K562 (cell line): ENCODE data around the gene CHAD. TPM values are rescaled to one million over a fixed set of nuclear protein-coding genes. Genes with fewer than 3 reads are reported as not detected.

Experiments used
- ATAC-seq: fragments of 200-7000 bp; cut with Tn5 transposase; 3 replicates; pipeline ENCODE4 v1.9.1; 2020; ENCODE audit warnings: moderate library complexity
- BruUV-seq: library from RNA; stranded (reverse); fragments of 400-500 nt; replicated peaks from 2 replicates; lab custom pipeline; 2021; lab: Mats Ljungman, UMichigan
- CTCF ChIA-PET: fragments of 300-600 bp; formaldehyde crosslinking; extraction: SDS; loops from one replicate; lab custom pipeline; 2021; ENCODE audit warnings: low intra/inter-chr PET ratio; lab: Yijun Ruan, JAX
- POLR2A ChIA-PET: fragments of 300-600, 350-650 bp; sonication (Branson Sonifier 250); formaldehyde crosslinking; extraction: SDS; loops from one replicate; lab custom pipeline; 2021; ENCODE audit warnings: antibody characterized with exemption, inconsistent platforms; lab: Yijun Ruan, JAX
- DNase-seq, 4 experiments: peaks; one replicate each; pipeline versions ENCODE4 v3.0.0 to v3.0.0-alpha.2; 2011 to 2018; ENCODE audit warnings: low spot score in 3 of 4, mixed read lengths in 3 of 4; ENCODE audit errors: extremely low read depth in 1 of 4
- FAIRE-seq: peaks from 2 replicates; lab custom pipeline; 2011; peaks lifted over from hg19 to GRCh38; lab: Jason Lieb, UNC
- H2AFZ ChIP-seq: 2 replicates; pipeline ENCODE4 v1.6.0; 2011; ENCODE audit warnings: low read depth, low read length, control low read depth, inconsistent platforms
- H3K27ac ChIP-seq: fragments of 200-600 bp; 3 replicates; pipeline ENCODE4 v1.8.0; 2011; ENCODE audit warnings: low read depth, mild to moderate bottlenecking, control low read depth, inconsistent platforms, low read length, moderate library complexity, mixed read lengths; ENCODE audit errors: extremely low read depth
- H3K27me3 ChIP-seq, 2 experiments: fragments of 300-600 bp in 1 of 2; 2 replicates in 1 of 2; 3 replicates in 1 of 2; pipeline versions ENCODE4 v1.6.0 to v1.8.0; 2011; ENCODE audit warnings: inconsistent platforms in 2 of 2, low read length in 2 of 2, mild to moderate bottlenecking in 1 of 2, mixed read lengths in 1 of 2, moderate library complexity in 1 of 2; ENCODE audit not compliant: control insufficient read depth in 2 of 2, insufficient read depth in 2 of 2
- H3K36me3 ChIP-seq: fragments of 300-600 bp; 3 replicates; pipeline ENCODE4 v1.8.0; 2011; ENCODE audit warnings: mild to moderate bottlenecking, low read length, inconsistent platforms; ENCODE audit not compliant: control insufficient read depth, insufficient read depth
- H3K4me1 ChIP-seq, 2 experiments: fragments of 200-600 bp in 1 of 2; replicated peaks in 1 of 2; 2 replicates in 1 of 2; 3 replicates in 1 of 2; pipeline versions ENCODE4 v1.5.1 to v1.8.0; 2011; ENCODE audit warnings: inconsistent platforms in 2 of 2, low read length in 2 of 2, mild to moderate bottlenecking in 1 of 2, mixed read lengths in 1 of 2, moderate library complexity in 1 of 2; ENCODE audit not compliant: control insufficient read depth in 2 of 2, insufficient read depth in 2 of 2
- H3K4me2 ChIP-seq: 2 replicates; pipeline ENCODE4 v1.6.1; 2011; ENCODE audit warnings: low read length, control low read depth, inconsistent platforms, mixed read lengths; ENCODE audit not compliant: insufficient read depth
- H3K4me3 ChIP-seq: fragments of 200-600 bp; sonication (generic), shearing (Covaris generic); 2 replicates; pipeline ENCODE4 v1.5.1; 2016; ENCODE audit warnings: control low read depth, inconsistent platforms
- H3K79me2 ChIP-seq: fragments of 200-600 bp; 3 replicates; pipeline ENCODE4 v1.8.0; 2011; ENCODE audit warnings: low read length, inconsistent platforms; ENCODE audit not compliant: control insufficient read depth, insufficient read depth
- H3K9ac ChIP-seq, 2 experiments: 2 replicates each; pipeline versions ENCODE4 v1.6.0 to v1.6.1; 2011; ENCODE audit warnings: low read depth in 2 of 2, low read length in 2 of 2, control low read depth in 1 of 2, inconsistent platforms in 1 of 2, mild to moderate bottlenecking in 1 of 2, mixed read lengths in 1 of 2; ENCODE audit not compliant: insufficient read depth in 1 of 2
- H3K9me1 ChIP-seq: one replicate; pipeline ENCODE4 v1.6.0; 2011; ENCODE audit warnings: inconsistent platforms, mild to moderate bottlenecking, low read length, moderate library complexity; ENCODE audit not compliant: control insufficient read depth, insufficient read depth
- H3K9me3 ChIP-seq: replicated peaks from 2 replicates; pipeline ENCODE4 v1.5.1; 2011; ENCODE audit warnings: low read depth, low read length, inconsistent platforms; ENCODE audit not compliant: control insufficient read depth, insufficient read depth
- H4K20me1 ChIP-seq: replicated peaks from 2 replicates; pipeline ENCODE4 v1.6.1; 2011; ENCODE audit warnings: low read length, inconsistent platforms, mixed read lengths; ENCODE audit not compliant: control insufficient read depth, insufficient read depth
- ARNT ChIP-seq, 2 experiments: fragments of 450-650 bp; IDR thresholded peaks; 2 replicates each; pipeline ENCODE4 v1.6.1; 2016; ENCODE audit warnings: mild to moderate bottlenecking in 1 of 2
- CEBPB ChIP-seq: fragments of 450-650 bp; IDR thresholded peaks from 2 replicates; pipeline ENCODE4 v1.6.1; 2016; ENCODE audit warnings: missing genetic modification characterization, missing compliant biosample characterization
- HMG20A ChIP-seq: fragments of 450-650 bp; formaldehyde crosslinking; conservative IDR thresholded peaks from 2 replicates; pipeline ENCODE4 v1.4.0; 2020; ENCODE audit warnings: mild to moderate bottlenecking, mixed read lengths
- PHF21A ChIP-seq: fragments of 450-650 bp; IDR thresholded peaks from 2 replicates; pipeline ENCODE4 v1.6.1; 2017; ENCODE audit warnings: low read depth, borderline replicate concordance
- PRMT5 ChIP-seq: sonication (generic); formaldehyde crosslinking; IDR thresholded peaks from 2 replicates; pipeline ENCODE4 v1.5.0; 2020; ENCODE audit warnings: missing genetic modification reagents
- PYGO2 ChIP-seq: fragments of 450-650 bp; IDR thresholded peaks from 2 replicates; pipeline ENCODE4 v1.6.1; 2016; ENCODE audit warnings: mild to moderate bottlenecking, missing genetic modification characterization, moderate library complexity, missing compliant biosample characterization
- RBM25 ChIP-seq: fragments of 200-400 bp; formaldehyde crosslinking; IDR thresholded peaks from 2 replicates; pipeline ENCODE4 v1.6.1; 2018; ENCODE audit warnings: low read length, low read depth, moderate library complexity; ENCODE audit not compliant: severe bottlenecking
- RHOXF2B ChIP-seq: fragments of 250-450 bp; sonication (Bioruptor Pico); conservative IDR thresholded peaks from 2 replicates; pipeline ENCODE4 v1.5.1; 2021
- SIN3B ChIP-seq: fragments of 450-650 bp; IDR thresholded peaks from 2 replicates; pipeline ENCODE4 v1.6.1; 2017; ENCODE audit warnings: low read depth, mild to moderate bottlenecking, moderate library complexity
- YY1 ChIP-seq, 3 experiments: IDR thresholded peaks; 2 replicates each; pipeline ENCODE4 v1.6.1; 2011; ENCODE audit warnings: low read length in 2 of 3, mild to moderate bottlenecking in 2 of 3, moderate library complexity in 2 of 3, borderline replicate concordance in 1 of 3, control low read depth in 1 of 3, low read depth in 1 of 3; ENCODE audit not compliant: insufficient read depth in 3 of 3, insufficient replicate concordance in 2 of 3, control insufficient read depth in 1 of 3, insufficient read length in 1 of 3; ENCODE audit errors: extremely low read depth in 1 of 3
- ZNF57 ChIP-seq: fragments of 450-650 bp; formaldehyde crosslinking; IDR thresholded peaks from 2 replicates; pipeline ENCODE4 v1.4.0; 2020; ENCODE audit warnings: mild to moderate bottlenecking, moderate library complexity
- ZNF717 ChIP-seq: fragments of 250-450 bp; sonication (Bioruptor Pico); IDR thresholded peaks from 2 replicates; pipeline ENCODE4 v1.5.0; 2021
- WGBS: fragments of 100-300 bp; shearing (Covaris generic); methylation state at CpG from one replicate; pipeline ENCODE4 v1.1.6; 2016; ENCODE audit warnings: low coverage, mixed read lengths; ENCODE audit not compliant: insufficient coverage; ENCODE audit errors: missing lambda C conversion rate; 5-methylcytosine and 5-hydroxymethylcytosine counted together
- in situ Hi-C: fragments of 300-500 bp; cut with MboI; formaldehyde crosslinking; loops from 4 replicates; pipeline ENCODE4 v1.15.0; 2018; ENCODE audit warnings: inconsistent platforms, mixed read lengths
- intact Hi-C: fragments of 100-400 bp; cut with micrococcal nuclease; formaldehyde crosslinking; loops from 2 replicates; pipeline ENCODE4 v1.14.2; 2022
- polyA plus RNA-seq, 8 experiments: library from polyadenylated mRNA; depleted of rRNA in 4 of 8; stranded (reverse) in 5 of 8; unstranded in 3 of 8; fragments of >200 nt; fragmentation: Nextera tagmentation in 2 of 8; fragmentation: Illumina TruSeq in 1 of 8; extraction: Ambion mirVana in 2 of 8; extraction: Trizol in 1 of 8; gene quantifications; 2 replicates each; pipeline versions ENCODE4 v1.2.1 to v1.2.3, GENCODE V29; 2011 to 2014; ENCODE audit warnings: inconsistent platforms in 1 of 8, missing spikeins in 1 of 8
- total RNA-seq, 7 experiments: library from RNA; depleted of rRNA in 6 of 7; stranded (reverse); fragments of >200 nt in 6 of 7; fragmentation: Illumina TruSeq in 2 of 7; extraction: Trizol in 2 of 7; gene quantifications; 2 replicates each; pipeline versions ENCODE4 v1.2.1 to v1.2.3, GENCODE V29; 2011 to 2021; ENCODE audit warnings: low replicate concordance in 1 of 7
- TF ChIP-seq, protein P1 (sequence below): fragments of 250-450 bp; sonication (Bioruptor Pico); IDR thresholded peaks from 2 replicates; pipeline ENCODE4 v1.8.0; 2022; ENCODE audit warnings: moderate library complexity, mild to moderate bottlenecking, inconsistent platforms
- TF ChIP-seq, protein P2 (sequence below): fragments of 450-650 bp; IDR thresholded peaks from 2 replicates; pipeline ENCODE4 v1.6.1; 2016; ENCODE audit warnings: mild to moderate bottlenecking

The CHAD gene
- total and polyA plus RNA-seq, 9 of the 15 experiments (the other 6 are each of a cell fraction or from before 2014, with no cell fraction given), result not detected

DNA sequence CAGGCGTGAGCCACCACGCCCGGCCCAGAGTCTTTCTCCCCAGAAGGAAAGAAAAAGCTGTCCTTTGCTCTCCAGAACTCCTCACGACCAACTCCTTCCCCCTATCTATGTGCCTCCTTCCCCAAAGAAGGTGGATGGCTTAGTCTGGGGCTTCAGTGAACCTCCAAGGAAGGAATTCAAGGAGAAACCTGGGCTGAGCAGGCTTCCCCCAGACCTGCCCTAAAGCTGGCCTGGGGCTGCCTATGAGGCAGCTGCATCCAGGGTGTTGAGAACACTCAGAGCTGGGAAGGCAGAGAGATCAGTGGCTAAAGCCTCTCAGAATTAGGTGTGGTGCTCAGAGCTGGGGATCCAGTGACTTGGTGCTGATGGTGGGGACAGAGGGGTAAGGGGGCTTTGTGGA is 38.9 kb downstream of the CHAD start (continued):
- TF ChIP-seq, protein P1, sequence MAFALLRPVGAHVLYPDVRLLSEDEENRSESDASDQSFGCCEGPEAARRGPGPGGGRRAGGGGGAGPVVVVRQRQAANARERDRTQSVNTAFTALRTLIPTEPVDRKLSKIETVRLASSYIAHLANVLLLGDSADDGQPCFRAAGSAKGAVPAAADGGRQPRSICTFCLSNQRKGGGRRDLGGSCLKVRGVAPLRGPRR (CRISPR knock-in tag), result no peak
- no peak for TF ChIP-seq RBM25
- no peak for TF ChIP-seq CEBPB (tag)
- TF ChIP-seq PYGO2 (tag), result no peak
- no peak for TF ChIP-seq ARNT (IDR thresholded peaks at IDR 0.05)
- no peak for TF ChIP-seq SIN3B
- no peak for TF ChIP-seq HMG20A (CRISPR knock-in tag)

DNA sequence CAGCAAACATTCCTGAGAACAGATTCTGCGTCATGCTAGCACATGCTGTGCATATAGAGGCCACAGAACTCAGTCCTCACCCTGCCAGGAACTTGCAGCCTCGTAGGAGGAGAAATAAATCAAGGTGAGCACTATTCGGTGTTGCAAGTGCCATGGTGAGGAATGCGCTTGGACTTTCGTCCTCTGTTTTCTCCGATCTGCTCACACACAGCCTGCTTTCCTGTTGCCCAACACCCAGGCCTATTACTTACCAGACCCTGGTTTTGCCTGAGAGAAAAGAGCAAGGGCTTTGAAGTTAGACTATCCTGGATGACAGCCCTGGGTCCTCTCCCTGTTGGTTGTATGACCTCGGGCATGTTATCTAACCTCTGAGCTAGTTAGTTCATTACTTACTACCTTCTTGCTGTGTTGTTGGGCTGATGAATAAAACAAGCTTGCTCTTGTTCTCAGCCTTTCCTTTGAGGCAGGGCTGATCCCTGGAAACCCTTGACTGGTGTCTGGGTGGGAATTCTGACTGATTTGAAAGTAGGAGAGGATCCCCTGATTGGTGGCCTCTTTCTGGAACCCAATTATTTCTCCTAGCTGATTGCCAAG is 39.8 kb downstream of the CHAD start:
- H3K4me3 ChIP-seq, result no peak overlapping the region
- ATAC-seq, result no peak
- CTCF ChIA-PET, result no interaction called here
- no peak overlapping the region for H3K27ac ChIP-seq
- intact Hi-C loops, result no loop called here
- no peak for TF ChIP-seq YY1 (IDR thresholded peaks at IDR 0.05; ENCODE audit: borderline replicate concordance in 1 of 3, control insufficient read depth in 1 of 3, extremely low read depth in 1 of 3, insufficient read depth in 3 of 3, insufficient read length in 1 of 3, insufficient replicate concordance in 2 of 3, low read depth in 1 of 3, low read length in 2 of 3)
- TF ChIP-seq, protein P2, sequence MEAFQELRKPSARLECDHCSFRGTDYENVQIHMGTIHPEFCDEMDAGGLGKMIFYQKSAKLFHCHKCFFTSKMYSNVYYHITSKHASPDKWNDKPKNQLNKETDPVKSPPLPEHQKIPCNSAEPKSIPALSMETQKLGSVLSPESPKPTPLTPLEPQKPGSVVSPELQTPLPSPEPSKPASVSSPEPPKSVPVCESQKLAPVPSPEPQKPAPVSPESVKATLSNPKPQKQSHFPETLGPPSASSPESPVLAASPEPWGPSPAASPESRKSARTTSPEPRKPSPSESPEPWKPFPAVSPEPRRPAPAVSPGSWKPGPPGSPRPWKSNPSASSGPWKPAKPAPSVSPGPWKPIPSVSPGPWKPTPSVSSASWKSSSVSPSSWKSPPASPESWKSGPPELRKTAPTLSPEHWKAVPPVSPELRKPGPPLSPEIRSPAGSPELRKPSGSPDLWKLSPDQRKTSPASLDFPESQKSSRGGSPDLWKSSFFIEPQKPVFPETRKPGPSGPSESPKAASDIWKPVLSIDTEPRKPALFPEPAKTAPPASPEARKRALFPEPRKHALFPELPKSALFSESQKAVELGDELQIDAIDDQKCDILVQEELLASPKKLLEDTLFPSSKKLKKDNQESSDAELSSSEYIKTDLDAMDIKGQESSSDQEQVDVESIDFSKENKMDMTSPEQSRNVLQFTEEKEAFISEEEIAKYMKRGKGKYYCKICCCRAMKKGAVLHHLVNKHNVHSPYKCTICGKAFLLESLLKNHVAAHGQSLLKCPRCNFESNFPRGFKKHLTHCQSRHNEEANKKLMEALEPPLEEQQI, result no peak
- no peak for TF ChIP-seq ZNF57 (CRISPR knock-in tag)
- no peak for TF ChIP-seq PHF21A
- no peak for TF ChIP-seq PRMT5 (CRISPR knock-in tag)
- no peak for TF ChIP-seq RHOXF2B
- TF ChIP-seq ZNF717 (CRISPR knock-in tag), result no peak
- TF ChIP-seq, all 486 proteins: peak for 0
- Histone ChIP-seq H3K9me1 (no peaks in the 10 kb centered on the region), H4K20me1 (no peaks in the 10 kb centered on the region), H3K4me1 (peaks cover 26 to 28% of the 10 kb centered on the region in 2 experiments), H3K4me2 (no peak overlapping the region), H2AFZ (no peak overlapping the region), H3K27me3 (no peaks in the 10 kb centered on the region), H3K9me3 (no peaks in the 10 kb centered on the region), H3K79me2 (no peaks in the 10 kb centered on the region), H3K9ac (0 out of 4 replicates have a peak overlapping the region, but pooled peaks of 1 of the 2 experiments have one; percentile 31), H3K36me3 (no peaks in the 10 kb centered on the region)
- FAIRE-seq, result no peak
- no TSS peak for BruUV-seq
- WGBS, result 56% methylated on average over 7 of the region's 7 CpGs
- in situ Hi-C loops, result no loop called here
- no peak for DNase-seq
- POLR2A ChIA-PET, result interaction anchor here (0.6 to 0.7 kb wide), 2 partner anchors 38 to 45 kb away, joined by 3 read pairs; no protein-coding TSS in a partner anchor
